HG03159 (cell line): Measurements from ENCODE around the gene STX8.
"Not testable (repeated sequence)": the region's sequence is repeated elsewhere in the genome, so short reads cannot be mapped to it uniquely, and the experiment has no call there.

Source experiments
- ATAC-seq: cut with Tn5 transposase; IDR thresholded peaks from one replicate; pipeline ENCODE4 v1.9.1; 2021; ENCODE audit warnings: mild to moderate bottlenecking, moderate library complexity; ENCODE audit not compliant: unreplicated experiment

The STX8 gene

GRCh38 chr17:9512323-9513168 is 63.1 kb downstream of the STX8 start:
- no peak for ATAC-seq

- no peak for ATAC-seq
Observed at GRCh38 chr17:9509236-9509816, 66.3 kb downstream of the STX8 start.

- ATAC-seq: no peak
Observed at GRCh38 chr17:9499041-9499440, 76.6 kb downstream of the STX8 start.

- ATAC-seq: no peak
Observed at GRCh38 chr17:9498490-9498889, 77.1 kb downstream of the STX8 start.

GRCh38 chr17:9488556-9488955 is 87.1 kb downstream of the STX8 start:
- no peak for ATAC-seq

- no peak for ATAC-seq
Observed at GRCh38 chr17:9487406-9487805, 88.2 kb downstream of the STX8 start.

- no peak for ATAC-seq
Observed at GRCh38 chr17:9484789-9485188, 90.8 kb downstream of the STX8 start.

GRCh38 chr17:9479964-9480363 is 95.7 kb downstream of the STX8 start:
- ATAC-seq: no peak

- ATAC-seq: no peak
Observed at GRCh38 chr17:9478889-9479288, 96.7 kb downstream of the STX8 start.

- no peak for ATAC-seq
Observed at GRCh38 chr17:9475101-9475658, 100.4 kb downstream of the STX8 start.

GRCh38 chr17:9473711-9474110 is 101.9 kb downstream of the STX8 start:
- no peak for ATAC-seq

GRCh38 chr17:9472541-9472940 is 103.1 kb downstream of the STX8 start:
- ATAC-seq: no peak

GRCh38 chr17:9472094-9472493 is 103.5 kb downstream of the STX8 start:
- ATAC-seq: no peak

GRCh38 chr17:9470171-9470570 is 105.4 kb downstream of the STX8 start:
- ATAC-seq: no peak

GRCh38 chr17:9468937-9469336 is 106.7 kb downstream of the STX8 start:
- no peak for ATAC-seq

- no peak for ATAC-seq
Observed at GRCh38 chr17:9468532-9468931, 107.1 kb downstream of the STX8 start.

GRCh38 chr17:9467518-9467917 is 108.1 kb downstream of the STX8 start:
- no peak for ATAC-seq

- no peak for ATAC-seq
Observed at GRCh38 chr17:9465210-9465921, 110.3 kb downstream of the STX8 start.

GRCh38 chr17:9457005-9457404 is 118.6 kb downstream of the STX8 start:
- ATAC-seq: no peak

GRCh38 chr17:9456330-9456729 is 119.3 kb downstream of the STX8 start:
- ATAC-seq: no peak

GRCh38 chr17:9451934-9452333 is 123.7 kb downstream of the STX8 start:
- ATAC-seq: no peak

GRCh38 chr17:9447298-9447697 is 128.3 kb downstream of the STX8 start:
- ATAC-seq: not testable (repeated sequence)
